Liver (tissue), 3 donors: ENCODE data around the gene COL4A1.

Experiments used
- CTCF ChIP-seq: fragments of 150-350 bp; IDR thresholded peaks from 2 replicates; pipeline ENCODE4 v1.5.1; 2017; ENCODE audit warnings: improper control_type of control experiment, low read depth, low read length; ENCODE audit not compliant: missing input control
- GABPA ChIP-seq, 2 donors: IDR thresholded peaks in 1 of 2; conservative IDR thresholded peaks in 1 of 2; 2 replicates each; pipeline ENCODE4 v1.6.1; 2016; ENCODE audit warnings: antibody characterized with exemption in 2 of 2, mild to moderate bottlenecking in 1 of 2, moderate library complexity in 1 of 2
- SP1 ChIP-seq: IDR thresholded peaks from 2 replicates; pipeline ENCODE4 v1.6.1; 2018; ENCODE audit warnings: antibody characterized with exemption, mild to moderate bottlenecking
- TAF1 ChIP-seq: conservative IDR thresholded peaks from 2 replicates; pipeline ENCODE4 v1.6.1; 2016; ENCODE audit warnings: antibody characterized with exemption, mild to moderate bottlenecking
- donor health status: healthy.
- donor health status: healthy.

GRCh38 chr13:110339263-110339662 lies 32.3 kb upstream of the COL4A1 start:
- TF ChIP-seq CTCF, result no peak
- TF ChIP-seq SP1, result no peak
- TF ChIP-seq TAF1, result no peak
- TF ChIP-seq GABPA (IDR thresholded peaks at IDR 0.05 in 1 of 2, conservative IDR thresholded peaks at IDR 0.05 in 1 of 2), result no peak
